ENCODE measurements around the gene CLNK. TPM values are rescaled to one million over a fixed set of nuclear protein-coding genes. Genes with fewer than 3 reads are reported as not detected.

The CLNK gene
- total RNA-seq, 1 experiment from 2014 or later: not detected

DNA sequence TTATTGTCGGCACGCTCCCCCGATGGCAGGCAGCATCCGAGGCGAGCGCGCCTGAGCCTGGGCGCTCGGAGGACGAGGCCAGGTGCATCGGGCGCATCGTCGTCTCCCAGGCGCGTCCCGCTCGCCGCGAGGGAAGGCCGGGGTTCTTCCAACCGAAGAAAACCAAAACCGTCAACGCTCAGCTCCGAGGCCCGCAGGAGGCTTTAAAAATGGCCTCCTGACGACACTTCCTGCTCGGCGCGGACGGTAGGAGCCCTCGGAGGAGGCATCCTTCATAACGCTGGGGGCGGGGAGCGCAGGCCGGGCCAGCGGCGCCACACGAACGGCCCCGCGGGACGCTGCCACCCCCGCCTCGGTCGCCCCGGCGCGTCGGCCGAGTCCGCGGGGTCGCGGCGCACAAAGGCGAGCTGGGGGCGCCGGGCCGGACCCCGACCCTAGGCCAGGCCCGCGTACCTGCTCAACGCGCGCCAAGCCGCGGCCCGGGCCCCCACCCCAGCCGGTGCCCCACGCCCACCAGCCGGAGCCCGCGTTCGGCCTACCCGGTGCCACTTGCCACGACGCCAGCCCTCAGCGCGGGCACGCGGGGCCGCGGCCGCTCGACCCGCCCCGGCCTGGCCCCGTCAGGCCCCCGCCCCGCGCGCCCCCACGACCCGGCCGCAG lies 227.8 kb downstream of the CLNK start:
- Histone ChIP-seq H2BK20ac (ENCODE audit: low read depth, low read length, poor library complexity, severe bottlenecking) (no peak overlapping the region), H3K79me2 (ENCODE audit: insufficient read depth, low read length) (no peaks in the 10 kb centered on the region), H4K8ac (replicated peaks; ENCODE audit: insufficient read length, low read depth, low read length) (no peak overlapping the region), H4K5ac (ENCODE audit: insufficient read length, low read depth, low read length) (no peak overlapping the region), H4K91ac (ENCODE audit: insufficient read length, low read depth, low read length) (no peak overlapping the region), H4K20me1 (ENCODE audit: control insufficient read depth, insufficient read depth, insufficient read length) (no peaks in the 10 kb centered on the region), H2AFZ (ENCODE audit: low read length) (no peak overlapping the region), H3K9ac (ENCODE audit: extremely low read depth, insufficient read length, low read length) (peak overlapping the region; percentile 48), H3K23ac (ENCODE audit: insufficient read length, low read depth, low read length) (no peak overlapping the region), H2BK12ac (ENCODE audit: insufficient read length, low read depth, low read length) (no peak overlapping the region), H3K56ac (ENCODE audit: insufficient read length, low read depth, low read length) (no peak overlapping the region), H3K4me2 (ENCODE audit: insufficient read depth, insufficient read length, low read length) (peak overlapping the region; percentile 48), H3K9me3 (ENCODE audit: control insufficient read depth, low read depth, low read length) (no peaks in the 10 kb centered on the region), H3K18ac (ENCODE audit: insufficient read length, low read depth, low read length) (peak overlapping the region; percentile 87), H2BK15ac (ENCODE audit: low read depth, low read length) (no peak overlapping the region), H3K79me1 (ENCODE audit: insufficient read depth, low read depth, low read length, poor library complexity, severe bottlenecking) (no peaks in the 10 kb centered on the region), H3K4me1 (ENCODE audit: insufficient read depth, low read length) (peaks cover 6% of the 10 kb centered on the region; the same call in 1 of the 2 replicates), H2BK5ac (ENCODE audit: insufficient read length, low read length) (no peak overlapping the region), H3K27ac (ENCODE audit: insufficient read length, low read depth, low read length) (no peak overlapping the region), H2BK120ac (ENCODE audit: low read depth, low read length, poor library complexity, severe bottlenecking) (no peak overlapping the region), H3K23me2 (ENCODE audit: insufficient read length, low read depth, low read length, poor library complexity, severe bottlenecking) (peaks cover 12% of the 10 kb centered on the region), H2AK5ac (ENCODE audit: insufficient read length, low read length) (no peak overlapping the region), H3K14ac (ENCODE audit: insufficient read depth, low read length) (peak overlapping the region; percentile 95), H3K4ac (ENCODE audit: low read depth, low read length) (no peak overlapping the region), H3T11ph (ENCODE audit: low read length) (no peak overlapping the region), H3K27me3 (ENCODE audit: insufficient read depth, low read length) (peaks cover 41% of the 10 kb centered on the region)
- TF ChIP-seq, protein P1, sequence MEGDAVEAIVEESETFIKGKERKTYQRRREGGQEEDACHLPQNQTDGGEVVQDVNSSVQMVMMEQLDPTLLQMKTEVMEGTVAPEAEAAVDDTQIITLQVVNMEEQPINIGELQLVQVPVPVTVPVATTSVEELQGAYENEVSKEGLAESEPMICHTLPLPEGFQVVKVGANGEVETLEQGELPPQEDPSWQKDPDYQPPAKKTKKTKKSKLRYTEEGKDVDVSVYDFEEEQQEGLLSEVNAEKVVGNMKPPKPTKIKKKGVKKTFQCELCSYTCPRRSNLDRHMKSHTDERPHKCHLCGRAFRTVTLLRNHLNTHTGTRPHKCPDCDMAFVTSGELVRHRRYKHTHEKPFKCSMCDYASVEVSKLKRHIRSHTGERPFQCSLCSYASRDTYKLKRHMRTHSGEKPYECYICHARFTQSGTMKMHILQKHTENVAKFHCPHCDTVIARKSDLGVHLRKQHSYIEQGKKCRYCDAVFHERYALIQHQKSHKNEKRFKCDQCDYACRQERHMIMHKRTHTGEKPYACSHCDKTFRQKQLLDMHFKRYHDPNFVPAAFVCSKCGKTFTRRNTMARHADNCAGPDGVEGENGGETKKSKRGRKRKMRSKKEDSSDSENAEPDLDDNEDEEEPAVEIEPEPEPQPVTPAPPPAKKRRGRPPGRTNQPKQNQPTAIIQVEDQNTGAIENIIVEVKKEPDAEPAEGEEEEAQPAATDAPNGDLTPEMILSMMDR (conservative IDR thresholded peaks at IDR 0.05): no peak
- H3K27ac Mint-ChIP-seq: no peak overlapping the region; a peak in 1 of 7 replicates
- H3K27me3 Mint-ChIP-seq (ENCODE audit: low read depth): peaks cover 60% of the 10 kb centered on the region
- DNase-seq: peak; percentile 54
- H3K4me1 Mint-ChIP-seq: peaks cover 31 to 32% of the 10 kb centered on the region in 2 experiments
- peaks cover 3 to 6% of the 10 kb centered on the region in 2 experiments; a peak in 4 of 5 replicates for H3K9me3 Mint-ChIP-seq
- H3K4me3 Mint-ChIP-seq: peak overlapping the region; percentile 76 to 88
- peaks cover 22 to 28% (median 26%) of the 10 kb centered on the region in 3 experiments for H3K36me3 Mint-ChIP-seq (ENCODE audit: insufficient read depth in 1 of 3, low read depth in 3 of 3)
- WGBS (ENCODE audit: extremely low coverage, insufficient read length, low lambda C conversion rate): no CpG with 5 or more reads among the region's 96 CpGs

All from H9 (cell line).